Measurements from ENCODE around the gene ANAPC2. TPM values are rescaled to one million over a fixed set of nuclear protein-coding genes. Genes with fewer than 3 reads are reported as not detected.

Gene ANAPC2
- total RNA-seq, 1 experiment from 2014 or later, result 95.4 TPM

DNA sequence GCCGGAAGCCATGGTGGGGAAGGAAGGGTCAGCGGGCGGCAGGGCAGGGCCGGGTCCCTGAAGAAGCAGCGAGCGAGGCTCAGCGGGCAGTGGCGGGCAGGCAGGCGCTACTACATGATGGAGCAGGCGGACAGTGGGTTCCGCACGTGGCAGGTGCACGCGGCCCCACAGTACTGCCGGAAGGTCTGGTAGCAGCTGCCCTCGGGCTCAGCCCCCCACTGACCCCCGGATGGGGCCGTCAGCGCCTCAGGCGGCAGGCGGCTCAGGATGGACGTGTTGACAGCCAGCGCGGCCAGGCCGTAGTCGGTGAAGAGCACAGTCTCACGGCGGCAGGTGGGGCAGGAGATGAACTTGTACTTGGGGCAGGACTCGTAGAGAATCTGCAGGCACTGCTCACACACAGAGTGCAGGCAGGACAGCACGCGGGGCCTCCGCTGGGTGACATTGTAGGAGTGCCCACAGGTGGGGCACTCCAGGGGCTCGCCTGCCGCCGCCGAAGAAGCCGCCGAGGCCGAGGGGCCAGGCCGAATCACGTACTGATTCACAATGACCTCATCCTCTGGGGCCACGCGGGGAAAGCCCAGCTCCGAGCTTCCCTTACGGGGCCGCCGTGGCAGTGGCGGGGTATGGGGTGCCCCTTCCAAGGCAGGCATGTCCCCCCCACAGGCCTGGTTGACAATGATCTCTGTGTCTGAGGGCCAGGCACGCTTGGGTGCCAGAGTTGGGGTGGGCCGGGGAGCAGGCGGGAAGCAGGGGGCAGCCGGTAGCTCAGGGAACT lies 32.1 kb upstream of the ANAPC2 start:
- Histone ChIP-seq H3K4me1 (replicated peaks; ENCODE audit: insufficient read depth) (peaks cover 44% of the 10 kb centered on the region), H3K9me2 (ENCODE audit: insufficient read depth) (no peaks in the 10 kb centered on the region), H4K20me1 (ENCODE audit: insufficient read depth) (no peaks in the 10 kb centered on the region; the same call in 1 of the 2 replicates), H3K9me3 (ENCODE audit: insufficient read depth, low read depth) (no peaks in the 10 kb centered on the region), H3F3A (ENCODE audit: insufficient read depth, low read depth) (peaks cover 51% of the 10 kb centered on the region), H2AFZ (no peak overlapping the region), H3K4me2 (no peak overlapping the region), H3K4me3 (no peak overlapping the region), H3K36me3 (ENCODE audit: low read depth) (no peaks in the 10 kb centered on the region), H3K27me3 (ENCODE audit: insufficient read depth, low read depth) (no peaks in the 10 kb centered on the region), H3K27ac (no peak overlapping the region), H3K79me2 (ENCODE audit: low read depth) (peaks cover 5% of the 10 kb centered on the region; the same call in 1 of the 2 replicates)
- POLR2A ChIA-PET (ENCODE audit: unreplicated experiment), result interaction anchor here (0.6 to 0.7 kb wide), 2 partner anchors 14 to 90 kb away, joined by 3 to 35 read pairs; no protein-coding TSS in a partner anchor
- CTCF ChIA-PET, result no interaction called here
- no peak for DNase-seq
- intact Hi-C loops (cut with micrococcal nuclease; ENCODE audit: unreplicated experiment), result no loop called here
- BruUV-seq (replicated peaks), result no TSS peak
- TF ChIP-seq, protein P1, sequence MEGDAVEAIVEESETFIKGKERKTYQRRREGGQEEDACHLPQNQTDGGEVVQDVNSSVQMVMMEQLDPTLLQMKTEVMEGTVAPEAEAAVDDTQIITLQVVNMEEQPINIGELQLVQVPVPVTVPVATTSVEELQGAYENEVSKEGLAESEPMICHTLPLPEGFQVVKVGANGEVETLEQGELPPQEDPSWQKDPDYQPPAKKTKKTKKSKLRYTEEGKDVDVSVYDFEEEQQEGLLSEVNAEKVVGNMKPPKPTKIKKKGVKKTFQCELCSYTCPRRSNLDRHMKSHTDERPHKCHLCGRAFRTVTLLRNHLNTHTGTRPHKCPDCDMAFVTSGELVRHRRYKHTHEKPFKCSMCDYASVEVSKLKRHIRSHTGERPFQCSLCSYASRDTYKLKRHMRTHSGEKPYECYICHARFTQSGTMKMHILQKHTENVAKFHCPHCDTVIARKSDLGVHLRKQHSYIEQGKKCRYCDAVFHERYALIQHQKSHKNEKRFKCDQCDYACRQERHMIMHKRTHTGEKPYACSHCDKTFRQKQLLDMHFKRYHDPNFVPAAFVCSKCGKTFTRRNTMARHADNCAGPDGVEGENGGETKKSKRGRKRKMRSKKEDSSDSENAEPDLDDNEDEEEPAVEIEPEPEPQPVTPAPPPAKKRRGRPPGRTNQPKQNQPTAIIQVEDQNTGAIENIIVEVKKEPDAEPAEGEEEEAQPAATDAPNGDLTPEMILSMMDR (conservative IDR thresholded peaks at IDR 0.05), result no peak
- TF ChIP-seq EZH2 (IDR thresholded peaks at IDR 0.05; ENCODE audit: low read depth), result no peak

DNA sequence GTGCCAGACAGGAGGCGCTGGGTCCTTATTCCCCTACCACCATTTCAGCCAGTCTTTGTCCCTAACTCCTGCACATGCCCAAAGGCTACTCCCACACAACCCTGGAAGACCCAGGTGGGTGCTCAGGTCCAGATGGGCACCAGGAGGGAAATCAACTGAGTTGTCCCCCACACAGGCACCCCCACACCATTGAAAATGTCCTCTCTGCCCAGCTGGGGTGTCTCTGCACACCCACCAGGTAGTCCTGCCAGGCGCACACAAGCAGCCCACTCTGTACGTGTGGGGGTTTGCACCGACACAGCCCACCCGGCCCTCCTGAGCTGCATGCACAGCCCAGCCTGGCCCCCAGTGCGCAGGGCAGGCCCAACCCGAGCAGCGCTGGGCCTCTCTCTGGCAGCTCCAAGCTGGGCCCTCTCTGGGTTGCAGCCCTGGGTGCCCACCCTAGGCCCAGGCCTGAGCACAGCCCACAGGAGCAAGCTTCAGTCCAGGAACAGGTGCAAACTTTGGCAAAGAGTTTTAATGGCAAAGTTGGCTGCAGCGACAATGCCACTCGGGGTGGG lies 31.5 kb upstream of the ANAPC2 start:
- no peaks in the 10 kb centered on the region for H3K9me2 ChIP-seq (ENCODE audit: insufficient read depth)
- TF ChIP-seq, protein P1 (conservative IDR thresholded peaks at IDR 0.05), result no peak
- no peak for TF ChIP-seq EZH2 (IDR thresholded peaks at IDR 0.05; ENCODE audit: low read depth)
- H3K79me2 ChIP-seq (ENCODE audit: low read depth), result no peaks in the 10 kb centered on the region
- H3K9me3 ChIP-seq (ENCODE audit: insufficient read depth, low read depth), result no peaks in the 10 kb centered on the region
- no peak overlapping the region for H3K4me2 ChIP-seq
- ChIA-PET POLR2A (ENCODE audit: unreplicated experiment) (interaction anchor here (0.6 kb wide), 2 partner anchors 13 to 18 kb away, joined by 3 to 4 read pairs; no protein-coding TSS in a partner anchor), CTCF (no interaction called here)
- no peak overlapping the region for H3K27ac ChIP-seq
- no TSS peak for BruUV-seq (replicated peaks)
- peaks cover 37% of the 10 kb centered on the region for H3K4me1 ChIP-seq (replicated peaks; ENCODE audit: insufficient read depth)
- no peak for DNase-seq
- H4K20me1 ChIP-seq (ENCODE audit: insufficient read depth), result no peaks in the 10 kb centered on the region; the same call in 1 of the 2 replicates
- peaks cover 44% of the 10 kb centered on the region for H3F3A ChIP-seq (ENCODE audit: insufficient read depth, low read depth)
- no peaks in the 10 kb centered on the region for H3K27me3 ChIP-seq (ENCODE audit: insufficient read depth, low read depth)
- intact Hi-C loops (cut with micrococcal nuclease; ENCODE audit: unreplicated experiment), result no loop called here
- H2AFZ ChIP-seq, result no peak overlapping the region
- no peak overlapping the region for H3K4me3 ChIP-seq
- no peaks in the 10 kb centered on the region for H3K36me3 ChIP-seq (ENCODE audit: low read depth)

DNA sequence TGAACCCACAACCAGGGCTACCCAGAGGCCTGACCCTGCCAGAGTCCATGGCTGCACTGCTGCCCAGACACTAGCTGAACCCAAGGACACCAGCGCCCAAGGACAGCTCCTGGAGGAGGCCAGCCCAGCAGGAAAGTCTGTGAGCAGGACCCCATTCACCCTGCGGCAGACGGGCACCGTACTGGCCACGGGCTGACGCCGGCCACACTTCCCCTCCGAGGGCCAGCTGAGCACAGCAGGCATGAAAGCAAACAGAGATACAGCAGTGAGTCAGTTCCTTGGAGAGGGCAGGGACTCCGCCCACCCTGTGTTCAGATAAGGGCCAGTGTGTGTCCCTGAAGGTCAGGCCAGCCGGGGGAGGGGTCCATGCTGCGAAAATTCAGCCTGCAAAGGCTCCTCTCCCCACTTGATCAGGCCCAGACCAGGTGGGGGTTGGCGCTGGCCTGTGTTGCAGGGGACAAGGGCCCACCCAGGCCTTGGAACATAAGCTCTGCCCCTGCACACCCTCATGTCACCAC lies 30.5 kb upstream of the ANAPC2 start:
- no peak for TF ChIP-seq EZH2 (IDR thresholded peaks at IDR 0.05; ENCODE audit: low read depth)
- TF ChIP-seq, protein P1 (conservative IDR thresholded peaks at IDR 0.05), result no peak
- Histone ChIP-seq H3K4me2 (peak overlapping the region; percentile 72), H4K20me1 (ENCODE audit: insufficient read depth) (no peaks in the 10 kb centered on the region; the same call in 1 of the 2 replicates), H3K79me2 (ENCODE audit: low read depth) (no peaks in the 10 kb centered on the region), H3K36me3 (ENCODE audit: low read depth) (no peaks in the 10 kb centered on the region), H3K4me3 (no peak overlapping the region; the same call in 1 of the 2 replicates), H3K27ac (0 out of 2 replicates have a peak overlapping the region, but pooled peaks have one; percentile 2), H3K27me3 (ENCODE audit: insufficient read depth, low read depth) (no peaks in the 10 kb centered on the region), H3F3A (ENCODE audit: insufficient read depth, low read depth) (peaks cover 34% of the 10 kb centered on the region), H3K9me2 (ENCODE audit: insufficient read depth) (no peaks in the 10 kb centered on the region), H3K4me1 (replicated peaks; ENCODE audit: insufficient read depth) (peaks cover 27% of the 10 kb centered on the region), H3K9me3 (ENCODE audit: insufficient read depth, low read depth) (no peaks in the 10 kb centered on the region), H2AFZ (no peak overlapping the region)
- ChIA-PET CTCF (no interaction called here), POLR2A (ENCODE audit: unreplicated experiment) (interaction anchor here (0.6 to 0.7 kb wide), 2 partner anchors 19 to 370 kb away, joined by 3 to 4 read pairs; no protein-coding TSS in a partner anchor)
- peak; percentile 80 to 82 for DNase-seq
- intact Hi-C loops (cut with micrococcal nuclease; ENCODE audit: unreplicated experiment), result no loop called here
- no TSS peak for BruUV-seq (replicated peaks)

All from PC-9 (cell line).